Measurements from ENCODE around the gene BARX1.

The BARX1 gene

DNA sequence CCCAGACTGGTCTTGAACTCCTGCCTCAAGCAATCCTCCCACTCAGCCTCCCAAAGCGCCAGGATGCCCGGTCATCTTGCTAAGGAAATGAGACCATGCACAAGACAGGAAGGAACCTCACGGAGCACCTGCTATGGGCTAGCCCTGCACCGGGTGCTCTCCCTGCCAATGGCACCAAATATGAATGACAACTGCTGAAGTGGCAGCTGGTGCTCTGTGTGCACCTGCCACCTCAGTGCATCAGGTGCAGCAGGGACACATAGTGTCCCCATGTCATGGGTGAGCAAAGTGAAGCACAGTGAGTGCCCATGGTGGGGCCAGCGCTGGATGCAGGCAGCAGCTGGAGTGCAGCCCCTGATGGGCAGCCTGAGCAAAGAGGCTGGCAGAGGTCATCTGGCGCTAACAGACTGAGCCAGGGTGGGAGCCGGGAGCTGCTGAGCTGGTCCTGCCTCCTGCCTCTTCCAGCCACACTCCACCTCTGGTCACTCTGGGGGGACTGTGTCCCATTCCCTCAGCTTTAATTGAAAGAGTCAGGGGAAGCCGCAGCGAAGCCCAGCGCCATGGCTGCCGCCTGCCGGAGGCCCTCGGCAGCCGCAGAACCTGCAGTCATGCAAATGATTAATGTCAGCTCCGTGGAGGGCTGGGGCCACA is 46.4 kb downstream of the BARX1 start:
- DNase-seq (ENCODE audit: low read depth): no peak
- H3K4me3 ChIP-seq (ENCODE audit: low read depth, low read length): no peak overlapping the region
- TF ChIP-seq, protein P1, sequence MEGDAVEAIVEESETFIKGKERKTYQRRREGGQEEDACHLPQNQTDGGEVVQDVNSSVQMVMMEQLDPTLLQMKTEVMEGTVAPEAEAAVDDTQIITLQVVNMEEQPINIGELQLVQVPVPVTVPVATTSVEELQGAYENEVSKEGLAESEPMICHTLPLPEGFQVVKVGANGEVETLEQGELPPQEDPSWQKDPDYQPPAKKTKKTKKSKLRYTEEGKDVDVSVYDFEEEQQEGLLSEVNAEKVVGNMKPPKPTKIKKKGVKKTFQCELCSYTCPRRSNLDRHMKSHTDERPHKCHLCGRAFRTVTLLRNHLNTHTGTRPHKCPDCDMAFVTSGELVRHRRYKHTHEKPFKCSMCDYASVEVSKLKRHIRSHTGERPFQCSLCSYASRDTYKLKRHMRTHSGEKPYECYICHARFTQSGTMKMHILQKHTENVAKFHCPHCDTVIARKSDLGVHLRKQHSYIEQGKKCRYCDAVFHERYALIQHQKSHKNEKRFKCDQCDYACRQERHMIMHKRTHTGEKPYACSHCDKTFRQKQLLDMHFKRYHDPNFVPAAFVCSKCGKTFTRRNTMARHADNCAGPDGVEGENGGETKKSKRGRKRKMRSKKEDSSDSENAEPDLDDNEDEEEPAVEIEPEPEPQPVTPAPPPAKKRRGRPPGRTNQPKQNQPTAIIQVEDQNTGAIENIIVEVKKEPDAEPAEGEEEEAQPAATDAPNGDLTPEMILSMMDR (IDR thresholded peaks at IDR 0.05; ENCODE audit: low read depth, low read length, missing control alignments): peak; percentile 16

- DNase-seq (ENCODE audit: low read depth): no peak
- TF ChIP-seq, protein P1 (IDR thresholded peaks at IDR 0.05; ENCODE audit: low read depth, low read length, missing control alignments): no peak
- no peak overlapping the region for H3K4me3 ChIP-seq (ENCODE audit: low read depth, low read length)
Measured at GRCh38 chr9:93907551-93908199, 47.5 kb downstream of the BARX1 start.

DNA sequence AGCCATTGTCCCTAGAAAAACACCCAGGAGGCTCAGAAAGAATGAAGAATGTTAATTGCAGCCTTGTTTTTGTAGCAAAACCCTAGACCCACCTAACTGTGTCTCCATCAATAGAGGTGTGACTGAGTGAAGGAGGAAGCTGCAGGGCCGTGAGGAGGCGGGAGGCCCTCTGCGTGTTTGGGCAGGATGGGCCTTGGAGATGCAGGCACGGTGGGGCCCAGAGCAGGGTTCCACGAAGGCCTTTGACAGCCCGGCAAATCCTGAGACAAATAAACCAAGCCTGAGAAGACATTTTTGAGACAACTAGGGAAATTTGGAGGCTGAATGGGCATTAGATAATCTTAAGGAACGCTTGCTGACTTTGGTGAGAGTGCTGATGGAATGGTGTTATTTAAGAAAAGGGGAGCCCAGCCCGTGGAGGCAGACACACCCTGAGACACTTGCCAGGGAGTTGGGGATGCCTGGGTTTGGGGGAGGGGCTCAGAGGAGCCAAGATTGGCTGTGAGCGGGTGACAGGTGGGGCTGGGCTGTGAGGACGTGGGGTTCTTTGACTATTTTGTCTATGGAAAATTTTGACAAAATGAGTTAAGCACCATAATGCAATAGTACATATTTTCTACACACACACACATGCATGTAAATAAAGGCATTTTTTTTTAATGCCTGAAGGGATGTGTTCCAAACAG is 48.8 kb downstream of the BARX1 start:
- TF ChIP-seq, protein P1 (IDR thresholded peaks at IDR 0.05; ENCODE audit: low read depth, low read length, missing control alignments): no peak
- no peak for DNase-seq (ENCODE audit: low read depth)
- no peak overlapping the region for H3K4me3 ChIP-seq (ENCODE audit: low read depth, low read length)

DNA sequence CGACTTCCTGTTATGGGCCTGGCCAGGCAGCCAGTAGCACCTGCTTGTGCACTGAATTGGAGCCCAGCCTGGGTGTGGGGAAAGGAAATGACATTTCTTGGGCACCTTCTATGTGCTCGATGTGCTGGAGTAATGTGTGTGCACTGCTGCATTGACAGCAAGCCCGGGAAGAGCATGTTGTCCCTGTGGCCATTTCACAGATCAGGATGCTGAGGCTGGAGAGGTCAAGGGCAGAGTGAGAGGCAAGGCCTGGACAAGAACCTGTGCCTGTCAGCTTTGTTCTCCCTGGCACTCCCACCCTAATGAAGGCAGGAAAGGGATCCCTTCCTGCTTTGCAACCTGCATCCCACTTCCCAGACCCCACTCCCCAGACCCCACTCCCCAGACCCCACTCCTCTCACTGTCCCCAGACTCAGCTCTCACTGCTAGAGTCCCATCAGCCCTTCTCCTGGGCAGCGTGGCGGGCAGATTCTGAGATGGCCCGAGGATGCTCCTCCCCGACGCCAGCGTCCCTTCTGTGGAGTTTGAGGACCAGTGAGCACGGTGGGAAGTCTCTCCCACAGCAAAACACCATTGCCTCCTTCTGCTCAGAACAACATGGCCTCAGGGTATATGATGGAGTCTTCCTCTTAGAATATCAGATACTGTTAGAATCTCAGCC is 49.6 kb downstream of the BARX1 start:
- TF ChIP-seq, protein P1 (IDR thresholded peaks at IDR 0.05; ENCODE audit: low read depth, low read length, missing control alignments): no peak
- no peak for DNase-seq (ENCODE audit: low read depth)
- no peak overlapping the region for H3K4me3 ChIP-seq (ENCODE audit: low read depth, low read length)

GRCh38 chr9:93904649-93905472 is 50.3 kb downstream of the BARX1 start:
- no peak overlapping the region for H3K4me3 ChIP-seq (ENCODE audit: low read depth, low read length)
- DNase-seq (ENCODE audit: low read depth): no peak
- TF ChIP-seq, protein P1 (IDR thresholded peaks at IDR 0.05; ENCODE audit: low read depth, low read length, missing control alignments): no peak

GRCh38 chr9:93903886-93904648 is 51.1 kb downstream of the BARX1 start:
- TF ChIP-seq, protein P1 (IDR thresholded peaks at IDR 0.05; ENCODE audit: low read depth, low read length, missing control alignments): no peak
- no peak overlapping the region for H3K4me3 ChIP-seq (ENCODE audit: low read depth, low read length)
- no peak for DNase-seq (ENCODE audit: low read depth)

Data from GM12864 (cell line).